NCI-H510A treated with DMSO at 0.1 percent for 48 hours (cell line): ENCODE data around the gene RAB34.
"Not testable (repeated sequence)": the region's sequence is repeated elsewhere in the genome, so short reads cannot be mapped to it uniquely, and the experiment has no call there.

ENCODE experiments used
- DNase-seq: peaks from one replicate; lab custom pipeline; 2025; lab: John Stamatoyannopoulos, UW

RAB34 gene

GRCh38 chr17:28728364-28729200 is 10.9 kb upstream of the RAB34 start, which contains the start of gene NEK8:
Gene NEK8, plus strand, starts transcription at chr17:28728788. Its CDS starts 26 bp downstream, at chr17:28728814.
- DNase-seq: peak; percentile 97

- DNase-seq: peak; percentile 98
These were observed 9.2 kb upstream of the RAB34 start for GRCh38 chr17:28726627-28727491.

GRCh38 chr17:28726226-28726626 is 8.6 kb upstream of the RAB34 start, which contains the start of gene TLCD1:
Gene TLCD1, minus strand, starts transcription at chr17:28726233. Its CDS starts 136 bp downstream, at chr17:28726097.
- DNase-seq: peak; percentile 87

- DNase-seq: peak; percentile 86
These were observed 8.1 kb upstream of the RAB34 start for GRCh38 chr17:28725660-28726225.

- DNase-seq: peak; percentile 86
These were observed 7.5 kb upstream of the RAB34 start for GRCh38 chr17:28725166-28725659.

GRCh38 chr17:28724500-28725165 is 7.0 kb upstream of the RAB34 start:
- no peak for DNase-seq

GRCh38 chr17:28723836-28724499 is 6.3 kb upstream of the RAB34 start:
- DNase-seq: not testable (repeated sequence)

GRCh38 chr17:28723159-28723835 is 5.6 kb upstream of the RAB34 start:
- no peak for DNase-seq

- no peak for DNase-seq
These were observed 4.9 kb upstream of the RAB34 start for GRCh38 chr17:28722417-28723158.

- DNase-seq: not testable (repeated sequence)
These were observed 3.3 kb upstream of the RAB34 start for GRCh38 chr17:28720997-28721329.

GRCh38 chr17:28720247-28720996 is 2.8 kb upstream of the RAB34 start:
- no peak for DNase-seq

- no peak for DNase-seq
These were observed 1.4 kb upstream of the RAB34 start for GRCh38 chr17:28719021-28719433.

GRCh38 chr17:28718333-28719020 is 809 bp upstream of the RAB34 start:
- no peak for DNase-seq

- peak; percentile 34 for DNase-seq
These were observed 709 bp downstream of the RAB34 start for GRCh38 chr17:28716740-28717577.

- no peak for DNase-seq
These were observed 2.5 kb downstream of the RAB34 start for GRCh38 chr17:28715217-28715616.

- no peak for DNase-seq
These were observed 3.4 kb downstream of the RAB34 start for GRCh38 chr17:28714281-28714680.

GRCh38 chr17:28712705-28713415 is 4.8 kb downstream of the RAB34 start:
- no peak for DNase-seq
